ENCODE data around the gene DOCK2.
"Not testable (repeated sequence)": the region's sequence is repeated elsewhere in the genome, so short reads cannot be mapped to it uniquely, and the experiment has no call there.

The DOCK2 gene

DNA sequence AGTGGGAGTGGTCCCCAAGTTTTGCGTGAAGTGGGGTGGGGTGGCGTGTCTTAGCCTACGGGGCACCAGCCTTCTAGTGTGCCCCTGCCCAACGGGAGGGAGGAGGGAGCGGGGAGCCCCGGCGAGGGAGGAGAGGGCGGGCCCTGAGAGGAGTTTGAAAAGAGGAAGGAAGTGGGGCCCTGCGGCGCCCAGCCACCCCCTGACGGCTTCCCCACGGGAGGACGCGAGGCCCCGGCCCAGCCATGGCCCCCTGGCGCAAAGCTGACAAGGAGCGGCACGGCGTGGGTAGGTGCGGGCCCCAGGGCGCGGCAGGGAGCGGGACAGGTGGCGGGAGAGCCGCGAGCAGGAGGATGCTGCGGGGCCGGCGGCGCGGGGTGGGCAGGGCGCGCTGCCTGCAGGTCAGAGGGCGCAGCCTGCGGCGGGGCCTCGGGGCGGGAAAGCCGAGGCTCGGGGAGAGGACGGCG lies at the start of gene DOCK2:
DOCK2 (plus strand) TSS at position 191 of the 464 bp plus-strand sequence; CDS start at position 243, 52 bp downstream.
- in situ Hi-C loops (cut with MboI; ENCODE audit: low sequenced_read_pairs) = no loop called here

DNA sequence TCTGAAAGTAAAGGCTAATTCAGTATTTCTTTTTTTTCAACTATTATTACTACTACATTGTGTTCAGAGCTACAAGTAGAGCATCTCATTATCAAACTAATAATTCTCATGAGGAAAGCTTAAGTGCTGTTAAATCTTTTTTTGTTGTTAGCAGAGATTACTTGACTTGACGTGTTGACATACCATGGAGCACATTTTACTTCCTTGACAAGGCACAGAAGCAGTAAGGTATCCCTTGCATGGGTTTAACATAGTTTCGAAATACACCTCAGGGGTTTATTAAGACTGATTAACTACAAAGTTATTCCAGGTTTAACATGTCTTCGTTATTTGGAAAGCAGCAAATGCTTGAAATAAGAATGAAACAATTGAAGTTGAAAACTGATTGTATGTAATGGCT lies 46.5 kb upstream of the DOCK2 start:
- in situ Hi-C loops (cut with MboI; ENCODE audit: low sequenced_read_pairs) = no loop called here

DNA sequence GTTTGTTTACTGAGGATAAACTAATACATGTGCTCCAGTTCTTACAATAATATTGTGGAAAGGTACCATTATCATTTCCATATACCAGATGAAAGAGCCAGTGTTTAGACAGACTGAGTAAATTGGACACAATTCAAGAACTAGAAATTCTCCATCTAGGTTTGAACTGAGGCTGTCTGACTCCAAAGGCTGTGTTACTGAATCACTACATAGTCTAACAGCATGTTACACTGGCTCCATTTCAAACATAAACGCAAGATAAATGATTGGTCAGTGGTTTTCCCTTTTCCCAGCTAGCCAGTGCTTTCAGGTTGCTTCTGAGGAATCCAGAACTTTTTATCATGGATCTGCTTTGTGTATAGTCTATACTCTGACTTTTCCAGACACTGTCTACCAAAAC lies 45.4 kb upstream of the DOCK2 start:
- in situ Hi-C loops (cut with MboI; ENCODE audit: low sequenced_read_pairs) = no loop called here

DNA sequence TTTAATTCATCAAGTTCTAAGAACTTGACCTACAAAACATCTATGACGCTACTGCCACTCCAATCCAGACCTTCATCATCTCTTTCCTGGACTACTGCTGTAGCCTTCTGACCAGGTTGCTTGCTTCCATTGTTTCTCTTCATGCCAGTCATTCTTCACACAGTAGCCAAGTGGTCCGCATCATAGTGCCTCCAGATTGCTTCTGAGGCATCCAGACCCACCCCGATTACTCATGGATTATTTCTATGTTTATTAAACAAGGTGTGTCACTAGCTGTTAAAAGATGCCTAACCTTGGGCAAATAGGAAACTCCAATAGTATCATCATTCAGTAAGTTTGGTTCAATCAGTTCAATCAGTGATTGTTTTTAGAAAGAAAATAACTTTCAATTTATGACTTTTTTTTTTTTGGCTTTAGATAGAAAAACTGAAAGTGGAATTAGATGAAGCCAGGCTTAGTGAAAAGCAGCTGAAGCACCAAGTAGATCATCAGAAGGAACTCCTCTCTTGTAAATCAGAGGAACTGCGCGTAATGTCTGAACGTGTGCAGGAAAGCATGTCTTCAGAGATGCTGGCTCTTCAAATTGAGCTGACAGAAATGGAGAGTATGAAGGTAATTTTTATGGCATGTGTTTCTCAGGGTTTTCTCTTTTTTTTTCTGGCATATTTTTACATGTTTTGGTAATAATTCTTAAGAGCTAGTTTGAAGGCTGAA lies 44.0 kb upstream of the DOCK2 start:
- in situ Hi-C loops (cut with MboI; ENCODE audit: low sequenced_read_pairs) = no loop called here

DNA sequence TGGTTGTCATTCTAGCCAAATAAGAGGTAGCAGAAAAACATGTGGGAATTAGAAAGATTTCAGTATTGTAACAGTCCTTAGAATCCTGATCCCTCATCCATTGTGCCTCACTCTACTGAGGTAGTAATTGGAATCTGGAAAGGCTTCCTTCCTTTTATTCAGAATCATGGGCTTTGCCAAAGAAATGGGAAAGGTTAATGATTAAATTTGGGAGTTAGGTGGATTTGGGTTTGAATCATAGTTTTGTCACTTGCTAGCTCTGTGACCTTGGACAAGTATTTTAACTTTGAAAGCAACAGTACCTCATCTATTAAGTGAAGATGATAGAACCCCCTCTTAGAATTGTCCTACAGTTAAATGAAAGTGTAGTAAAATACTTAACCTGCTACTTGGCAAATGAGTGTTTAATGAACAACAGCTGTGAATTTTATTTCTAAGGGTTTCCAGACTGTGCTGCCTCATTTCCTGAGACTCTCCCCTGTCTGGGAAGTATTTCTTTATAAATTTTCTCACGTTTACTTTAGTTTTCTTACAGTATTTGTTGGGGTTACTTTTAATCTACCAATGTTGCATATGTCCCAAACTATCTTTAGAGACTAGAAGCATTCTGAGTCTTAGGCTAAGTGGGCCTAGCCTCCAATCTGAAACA lies 41.8 kb upstream of the DOCK2 start:
- in situ Hi-C loops (cut with MboI; ENCODE audit: low sequenced_read_pairs) = no loop called here

DNA sequence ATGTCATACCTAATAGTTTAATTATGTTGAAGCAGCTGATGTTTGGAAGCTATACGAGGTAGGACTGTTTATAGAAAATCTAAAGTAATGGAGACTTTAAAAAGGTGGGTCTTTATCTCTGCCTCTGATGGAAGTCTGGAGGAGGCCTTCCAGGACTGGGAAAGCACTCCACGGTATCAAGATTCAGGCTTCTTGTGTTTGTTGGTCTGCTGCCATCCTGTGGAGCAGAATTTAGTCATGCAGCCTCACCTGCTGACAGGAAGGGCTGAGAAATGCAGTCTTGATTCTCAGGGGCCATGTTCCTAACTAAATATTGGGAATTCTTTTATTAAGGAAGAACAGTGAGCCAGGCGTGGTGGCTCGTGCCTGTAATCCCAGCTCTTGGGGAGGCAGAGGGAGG lies 37.6 kb upstream of the DOCK2 start:
- in situ Hi-C loops (cut with MboI; ENCODE audit: low sequenced_read_pairs) = no loop called here

DNA sequence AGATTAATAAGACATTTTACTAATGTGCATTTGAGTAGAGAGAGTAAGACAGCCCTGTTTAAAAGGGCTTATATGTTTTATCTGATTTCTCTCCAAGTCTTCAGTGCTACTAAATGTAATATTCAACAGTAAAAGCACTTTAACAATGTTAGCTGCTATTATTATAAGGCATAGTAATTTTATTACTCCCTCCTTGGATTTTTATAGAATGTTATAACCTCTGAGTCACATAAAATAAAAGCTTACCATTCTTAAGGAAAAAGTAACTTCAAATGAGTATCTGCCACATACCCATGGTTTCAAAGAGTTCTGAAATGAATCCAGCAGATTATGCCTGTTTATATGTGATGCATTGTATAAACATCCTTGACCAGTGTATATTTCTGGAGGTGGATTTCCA lies 34.5 kb upstream of the DOCK2 start:
- in situ Hi-C loops (cut with MboI; ENCODE audit: low sequenced_read_pairs) = no loop called here

DNA sequence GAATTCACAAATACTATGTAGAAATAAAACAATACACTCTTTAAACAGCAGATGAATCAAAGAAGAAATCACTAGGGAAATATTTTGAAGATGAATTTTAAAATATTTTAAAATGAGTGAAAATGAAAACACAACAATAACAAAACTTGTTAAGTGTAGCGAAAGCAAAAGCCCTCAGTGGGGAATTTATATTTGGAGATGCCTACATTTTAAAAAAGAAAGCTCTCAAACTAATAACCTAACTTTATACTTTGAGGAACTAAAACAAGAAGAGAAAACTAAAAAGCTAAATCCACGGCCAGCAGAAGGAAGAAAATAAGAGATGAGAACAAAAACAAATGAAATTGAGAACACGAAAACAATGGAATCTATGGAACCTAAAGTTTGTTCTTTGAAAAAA lies 30.8 kb upstream of the DOCK2 start:
- in situ Hi-C loops (cut with MboI; ENCODE audit: low sequenced_read_pairs) = no loop called here

DNA sequence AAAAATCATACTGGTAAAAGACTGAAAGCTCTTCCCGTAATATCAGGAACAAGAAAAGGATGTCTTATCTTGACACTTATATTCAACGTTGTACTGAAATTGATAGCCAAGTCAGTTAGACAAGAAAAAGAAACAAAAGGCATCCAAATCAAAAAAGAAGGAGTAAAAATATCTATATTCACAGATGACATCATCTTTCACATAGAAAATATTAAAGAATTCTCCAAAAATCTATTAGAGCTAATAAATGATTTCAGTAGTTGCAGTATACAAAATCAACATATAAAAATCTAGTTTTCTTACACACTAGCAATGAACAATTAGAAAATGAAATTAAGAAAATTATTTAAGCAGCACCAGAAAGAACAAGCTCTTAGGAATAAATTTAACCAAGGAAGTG lies 29.2 kb upstream of the DOCK2 start:
- in situ Hi-C loops (cut with MboI; ENCODE audit: low sequenced_read_pairs) = no loop called here

DNA sequence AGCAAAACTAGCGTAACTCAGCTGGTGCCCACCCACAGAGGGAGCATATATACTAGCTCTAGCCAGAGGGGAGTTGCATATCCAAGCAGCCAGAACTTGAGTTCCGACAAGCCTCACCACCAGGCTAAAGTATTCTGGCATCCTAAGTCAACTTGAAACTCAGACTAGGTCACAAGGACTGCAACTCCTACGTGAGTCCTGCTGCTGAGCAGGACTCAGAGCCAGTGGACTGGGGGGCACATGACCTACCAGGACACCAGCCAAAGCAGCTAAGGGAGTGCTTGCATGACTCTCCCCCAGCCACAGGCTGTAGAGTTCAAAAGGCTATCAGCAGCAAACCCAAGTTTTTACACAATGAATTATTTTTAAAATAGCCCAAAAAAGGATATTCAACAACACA lies 27.4 kb upstream of the DOCK2 start:
- in situ Hi-C loops (cut with MboI; ENCODE audit: low sequenced_read_pairs) = no loop called here

DNA sequence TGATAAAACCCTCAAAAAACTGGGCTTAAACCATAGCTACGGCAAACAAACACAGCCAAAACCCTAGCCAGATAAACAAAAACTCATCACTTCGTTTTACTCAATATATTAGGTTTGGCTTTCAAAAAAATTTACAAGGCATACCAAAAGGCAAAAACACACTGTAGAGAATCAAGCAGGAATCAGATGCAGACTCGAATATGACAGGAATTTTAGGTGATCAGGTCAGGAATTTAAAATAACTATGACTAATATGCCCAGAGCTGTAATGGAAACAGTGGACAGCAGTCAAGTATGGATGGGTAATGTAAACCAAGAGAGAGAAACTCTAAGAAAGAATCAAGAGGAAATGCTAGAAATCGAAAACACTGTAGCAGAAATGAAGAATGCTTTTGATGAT lies 26.5 kb upstream of the DOCK2 start:
- in situ Hi-C loops (cut with MboI; ENCODE audit: low sequenced_read_pairs) = no loop called here

DNA sequence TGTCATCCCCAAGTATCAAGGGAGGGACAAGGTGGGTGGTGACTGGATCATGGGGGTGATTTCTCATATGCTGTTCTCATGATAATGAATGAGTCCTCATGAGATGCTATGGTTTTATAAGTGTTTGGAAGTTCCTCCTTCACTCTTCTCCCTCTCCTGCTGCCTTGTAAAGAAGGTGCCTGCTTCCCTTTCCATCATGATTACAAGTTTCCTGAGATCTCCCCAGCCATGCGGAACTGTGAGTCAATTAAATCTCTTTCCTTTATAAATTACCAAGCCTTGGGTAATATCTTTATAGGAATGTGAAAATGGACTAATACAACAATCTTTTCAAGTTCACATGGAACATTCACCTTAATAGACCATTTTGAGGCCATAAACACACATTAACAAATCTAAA lies 21.5 kb upstream of the DOCK2 start:
- in situ Hi-C loops (cut with MboI; ENCODE audit: low sequenced_read_pairs) = no loop called here

DNA sequence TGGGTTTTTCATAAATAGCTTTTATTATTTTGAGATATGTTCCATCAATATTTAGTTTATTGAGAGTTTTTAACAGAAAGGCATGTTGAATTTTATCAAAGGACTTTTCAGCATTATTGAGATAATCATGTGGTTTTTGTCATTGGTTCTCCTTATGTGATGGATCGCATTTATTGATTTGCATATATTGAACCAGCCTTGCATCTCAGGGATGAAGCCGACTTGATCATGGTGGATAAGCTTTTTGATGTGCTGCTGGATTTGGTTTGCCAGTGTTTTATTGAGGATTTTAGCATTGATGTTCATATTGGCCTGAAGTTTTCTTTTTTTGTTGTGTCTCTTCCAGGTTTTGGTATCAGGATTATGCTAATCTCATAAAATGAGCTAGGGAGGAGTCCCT lies 12.8 kb upstream of the DOCK2 start:
- in situ Hi-C loops (cut with MboI; ENCODE audit: low sequenced_read_pairs) = not testable (repeated sequence)

DNA sequence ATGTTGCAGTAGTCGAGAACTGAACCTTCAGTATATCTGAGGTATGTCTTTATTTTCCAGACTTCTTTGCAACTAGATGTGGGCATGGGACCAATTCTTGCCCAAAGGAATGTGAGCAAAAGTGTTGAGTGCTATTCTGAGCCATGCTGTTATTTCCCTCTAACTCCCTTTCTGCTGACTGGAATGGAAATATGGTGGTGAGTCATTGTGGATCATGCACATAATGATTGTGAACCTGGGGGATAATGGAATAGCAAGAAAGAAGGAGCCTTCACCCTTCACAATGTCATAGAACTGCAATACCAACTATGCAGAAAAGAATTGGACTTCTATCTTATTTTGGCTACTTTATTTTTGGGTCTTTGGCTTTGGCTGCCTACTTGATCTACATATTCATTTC lies 10.3 kb upstream of the DOCK2 start:
- in situ Hi-C loops (cut with MboI; ENCODE audit: low sequenced_read_pairs) = no loop called here

DNA sequence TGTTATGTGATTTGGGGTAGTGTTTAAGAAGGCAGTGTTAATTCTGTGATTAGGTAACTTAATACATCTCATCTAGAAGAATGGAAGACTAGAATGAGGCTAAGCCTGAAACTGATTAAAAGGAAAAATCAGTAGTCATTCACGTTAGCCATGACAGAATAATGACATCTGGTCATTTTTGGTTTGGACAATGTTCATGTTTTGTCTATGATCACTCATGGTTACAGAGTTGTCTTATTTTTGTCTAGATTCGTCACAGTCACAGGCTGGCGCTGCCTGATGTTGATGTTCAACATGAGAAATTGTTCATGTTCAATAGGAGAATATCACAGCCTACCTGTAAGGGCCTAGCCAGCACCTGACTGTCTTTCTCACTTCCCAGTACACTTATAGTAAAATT lies 9.5 kb upstream of the DOCK2 start:
- in situ Hi-C loops (cut with MboI; ENCODE audit: low sequenced_read_pairs) = no loop called here

DNA sequence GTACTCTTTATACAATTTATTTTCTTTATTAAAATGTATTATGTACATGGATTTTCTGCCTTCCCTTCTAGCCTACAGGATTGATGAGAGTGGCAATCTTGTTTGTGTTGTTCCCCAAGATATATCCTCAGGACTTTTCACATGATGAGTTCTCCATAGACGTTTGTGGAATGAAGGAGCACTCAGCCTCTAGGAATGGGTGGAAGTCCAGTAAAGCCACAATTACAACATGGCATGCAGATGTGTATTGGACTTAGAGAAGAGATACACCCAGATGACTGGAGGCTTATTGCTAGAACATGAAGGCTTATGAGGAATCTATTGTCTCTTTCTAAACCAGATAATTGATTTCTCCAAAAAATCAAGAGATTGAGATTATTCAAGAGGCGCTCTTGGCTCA lies 8.2 kb upstream of the DOCK2 start:
- in situ Hi-C loops (cut with MboI; ENCODE audit: low sequenced_read_pairs) = no loop called here

DNA sequence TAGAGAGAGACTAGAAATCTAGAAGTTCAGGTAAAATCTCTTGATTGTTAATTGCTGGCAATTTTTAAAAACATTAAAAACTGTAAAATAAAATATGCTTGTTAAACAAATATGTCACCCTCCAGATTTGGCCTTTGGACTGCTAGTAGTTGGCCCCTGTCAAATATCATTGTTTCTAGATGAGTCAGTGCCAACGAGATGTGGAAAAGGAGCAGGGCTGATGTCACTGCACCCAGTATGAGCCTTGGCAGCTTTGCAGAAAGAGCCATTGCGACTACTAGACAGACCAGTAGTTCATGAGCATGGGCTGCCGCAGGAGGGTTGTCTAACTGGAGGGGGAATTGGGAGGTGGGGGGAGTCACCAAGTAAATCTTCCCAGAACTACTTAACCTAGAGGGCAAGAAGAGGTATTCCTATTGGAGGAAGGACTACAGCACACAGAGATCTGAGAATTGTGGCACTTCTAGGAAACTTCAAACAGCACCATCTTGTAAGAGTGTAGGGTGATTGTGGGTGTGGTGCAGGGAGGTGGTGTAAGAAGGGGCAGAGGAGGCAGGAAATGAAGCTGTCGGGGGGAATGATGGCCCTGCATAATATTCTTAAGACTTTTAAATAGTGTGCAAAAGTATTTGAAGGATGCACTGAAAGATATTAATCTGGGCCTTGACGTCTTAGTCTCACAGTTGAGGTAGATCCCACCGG lies 7.1 kb upstream of the DOCK2 start:
- in situ Hi-C loops (cut with MboI; ENCODE audit: low sequenced_read_pairs) = no loop called here

DNA sequence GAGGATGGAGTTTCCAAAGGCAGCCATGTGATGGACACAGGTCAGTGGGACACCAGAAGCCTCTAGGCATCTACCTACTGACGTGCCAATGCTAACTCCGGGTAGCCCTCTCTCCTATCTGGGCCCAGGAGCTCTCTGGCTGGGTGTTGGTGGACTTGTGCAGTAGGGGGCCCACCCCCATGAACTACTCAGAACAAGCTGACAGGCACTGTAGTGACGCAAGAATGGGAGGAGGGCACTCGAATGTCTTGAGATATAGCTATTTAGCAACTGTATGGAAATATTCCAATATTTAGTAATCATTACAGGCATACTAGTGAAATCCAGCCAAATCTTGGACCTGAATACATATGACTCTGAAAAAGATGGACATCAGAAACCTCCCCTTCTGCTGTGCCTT lies 5.7 kb upstream of the DOCK2 start:
- in situ Hi-C loops (cut with MboI; ENCODE audit: low sequenced_read_pairs) = no loop called here

DNA sequence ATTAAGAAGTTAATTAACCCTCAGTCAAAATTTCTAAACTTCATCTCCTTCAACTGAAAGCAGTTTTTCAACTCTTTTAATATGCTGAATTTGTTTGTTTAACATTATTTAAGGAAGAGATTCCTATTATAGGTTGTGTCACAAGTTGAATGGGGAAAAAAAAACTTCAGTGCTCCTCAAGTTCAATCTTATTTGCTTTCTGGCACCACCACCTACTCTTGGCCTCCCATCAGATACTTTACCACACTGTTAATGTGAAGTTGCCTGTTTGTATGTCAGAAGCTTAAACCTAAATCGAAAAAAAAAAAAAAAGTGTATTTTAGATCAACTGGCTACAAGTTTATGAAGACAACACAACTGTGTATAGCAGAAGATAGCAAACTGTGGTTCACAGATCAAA lies 4.1 kb upstream of the DOCK2 start:
- in situ Hi-C loops (cut with MboI; ENCODE audit: low sequenced_read_pairs) = no loop called here

DNA sequence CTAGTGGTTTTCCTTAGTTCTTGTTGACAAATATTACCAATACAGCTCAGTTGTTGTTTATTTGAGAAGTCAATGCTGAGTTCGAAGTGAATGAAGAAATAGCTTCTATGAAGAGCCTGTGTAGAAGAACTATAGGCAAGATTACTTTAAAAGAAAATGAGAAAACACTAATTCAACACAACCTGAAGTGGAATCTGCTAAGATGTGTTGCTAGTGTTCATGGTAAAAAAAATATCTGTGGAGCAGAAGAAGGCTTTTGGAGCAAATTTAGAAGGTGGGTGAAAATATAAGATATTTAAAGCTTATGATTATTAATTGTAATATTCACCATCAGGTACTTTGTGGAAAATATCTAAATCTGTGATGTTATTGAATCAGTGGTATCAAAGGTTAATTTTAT lies 2.5 kb upstream of the DOCK2 start:
- in situ Hi-C loops (cut with MboI; ENCODE audit: low sequenced_read_pairs) = no loop called here

DNA sequence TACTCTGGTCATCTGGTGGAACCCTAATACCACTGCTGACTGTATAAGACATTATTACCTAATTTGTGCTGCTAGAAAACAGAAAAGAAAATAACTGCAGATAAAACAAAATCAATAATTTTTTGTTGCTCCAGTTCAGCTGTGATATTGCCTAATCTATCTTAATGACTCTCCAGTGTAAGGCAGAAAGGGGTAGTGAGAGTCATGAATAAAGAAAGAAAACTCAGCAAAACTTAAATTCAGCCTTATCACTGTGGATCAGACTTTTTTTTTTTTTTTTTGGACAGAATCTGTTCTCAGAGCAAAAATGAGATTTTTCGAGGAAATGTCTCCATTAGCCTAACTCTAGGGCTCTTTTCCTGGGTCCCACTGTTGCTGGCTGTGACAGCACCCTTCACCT lies 1.1 kb upstream of the DOCK2 start:
- in situ Hi-C loops (cut with MboI; ENCODE audit: low sequenced_read_pairs) = no loop called here

DNA sequence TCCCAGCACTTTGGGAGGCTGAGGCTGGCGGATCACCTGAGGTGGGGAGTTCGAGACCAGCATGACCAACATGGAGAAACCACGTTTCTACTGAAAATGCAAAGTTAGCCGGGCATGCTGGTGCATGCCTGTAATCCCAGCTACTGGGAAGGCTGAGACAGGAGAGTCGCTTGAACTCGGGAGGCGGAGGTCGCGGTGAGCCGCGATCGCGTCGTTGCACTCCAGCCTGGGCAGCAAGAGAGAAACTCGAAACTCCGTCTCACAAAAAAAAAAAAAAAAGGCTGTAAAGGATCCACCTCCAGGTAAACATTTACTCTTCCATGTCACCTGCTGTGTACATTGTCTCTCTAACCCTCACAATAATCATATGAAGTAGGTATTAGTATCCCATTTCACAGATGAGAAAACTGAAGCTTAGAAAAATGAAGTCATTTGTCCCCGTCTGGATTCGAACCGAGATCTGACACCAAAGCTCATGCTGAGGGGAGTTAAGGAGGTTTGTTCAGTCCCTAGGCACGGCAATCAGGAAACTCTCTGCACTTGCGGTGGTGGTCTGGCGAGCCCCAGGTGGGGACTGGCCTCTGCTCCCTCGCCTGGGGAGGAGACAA lies 494 bp upstream of the DOCK2 start:
- in situ Hi-C loops (cut with MboI; ENCODE audit: low sequenced_read_pairs) = no loop called here
